ENCODE data around the gene DYNLT4. TPM values are rescaled to one million over a fixed set of nuclear protein-coding genes. Genes with fewer than 3 reads are reported as not detected.

DYNLT4 gene
- total RNA-seq, 1 donor from 2014 or later, result 1.9 TPM

DNA sequence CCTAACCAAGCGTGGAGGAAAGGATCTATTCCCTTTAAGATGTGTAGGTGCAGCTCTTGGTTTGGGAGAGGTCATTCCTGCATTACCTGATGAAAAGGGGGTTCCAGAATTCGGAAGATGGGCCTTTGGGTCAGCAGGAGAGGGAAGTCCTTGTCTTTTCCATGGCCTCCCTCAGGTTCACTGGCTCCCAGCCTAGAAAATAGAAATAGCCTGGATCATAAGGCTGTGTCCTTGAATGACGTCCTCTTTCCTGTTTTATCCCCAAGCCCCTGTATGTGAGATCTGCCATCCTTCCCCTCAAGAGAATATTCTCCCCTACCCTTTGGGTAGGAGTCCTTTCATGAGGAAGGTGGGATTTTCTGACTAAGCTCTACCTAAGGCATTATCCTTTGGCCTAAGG lies 46.3 kb downstream of the DYNLT4 start:
- peaks cover 6% of the 10 kb centered on the region for H3K4me1 ChIP-seq
- no peaks in the 10 kb centered on the region for H3K36me3 ChIP-seq
- no peak overlapping the region for H3K4me3 ChIP-seq
- no peak for DNase-seq
- TF ChIP-seq, protein P1, sequence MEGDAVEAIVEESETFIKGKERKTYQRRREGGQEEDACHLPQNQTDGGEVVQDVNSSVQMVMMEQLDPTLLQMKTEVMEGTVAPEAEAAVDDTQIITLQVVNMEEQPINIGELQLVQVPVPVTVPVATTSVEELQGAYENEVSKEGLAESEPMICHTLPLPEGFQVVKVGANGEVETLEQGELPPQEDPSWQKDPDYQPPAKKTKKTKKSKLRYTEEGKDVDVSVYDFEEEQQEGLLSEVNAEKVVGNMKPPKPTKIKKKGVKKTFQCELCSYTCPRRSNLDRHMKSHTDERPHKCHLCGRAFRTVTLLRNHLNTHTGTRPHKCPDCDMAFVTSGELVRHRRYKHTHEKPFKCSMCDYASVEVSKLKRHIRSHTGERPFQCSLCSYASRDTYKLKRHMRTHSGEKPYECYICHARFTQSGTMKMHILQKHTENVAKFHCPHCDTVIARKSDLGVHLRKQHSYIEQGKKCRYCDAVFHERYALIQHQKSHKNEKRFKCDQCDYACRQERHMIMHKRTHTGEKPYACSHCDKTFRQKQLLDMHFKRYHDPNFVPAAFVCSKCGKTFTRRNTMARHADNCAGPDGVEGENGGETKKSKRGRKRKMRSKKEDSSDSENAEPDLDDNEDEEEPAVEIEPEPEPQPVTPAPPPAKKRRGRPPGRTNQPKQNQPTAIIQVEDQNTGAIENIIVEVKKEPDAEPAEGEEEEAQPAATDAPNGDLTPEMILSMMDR (IDR thresholded peaks at IDR 0.05; ENCODE audit: borderline replicate concordance), result no peak
- no peak overlapping the region for H3K27ac ChIP-seq (replicated peaks)
- H3K27me3 ChIP-seq (ENCODE audit: low read depth), result no peaks in the 10 kb centered on the region
- intact Hi-C loops (cut with micrococcal nuclease), result no loop called here
- H3K9me3 ChIP-seq (replicated peaks), result no peaks in the 10 kb centered on the region

DNA sequence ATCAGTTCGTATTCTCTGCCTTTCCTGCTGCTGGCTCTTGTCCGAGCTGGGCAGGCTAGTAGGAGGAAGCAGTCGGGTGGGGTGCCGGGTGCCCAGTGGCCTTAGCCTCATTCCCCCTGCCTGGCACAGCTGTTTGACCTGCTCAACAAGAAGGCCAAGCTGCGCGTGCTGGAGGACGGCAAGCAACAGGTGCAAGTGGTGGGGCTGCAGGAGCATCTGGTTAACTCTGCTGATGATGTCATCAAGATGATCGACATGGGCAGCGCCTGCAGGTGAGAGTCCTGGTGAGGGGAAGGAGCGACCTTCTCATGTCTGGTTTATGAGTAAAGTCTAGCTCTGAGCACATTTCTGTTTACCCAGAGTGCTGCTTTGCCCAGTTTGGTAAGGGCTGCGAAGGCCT lies 48.1 kb downstream of the DYNLT4 start:
- peaks cover 6% of the 10 kb centered on the region for H3K4me1 ChIP-seq
- DNase-seq, result no peak

DNA sequence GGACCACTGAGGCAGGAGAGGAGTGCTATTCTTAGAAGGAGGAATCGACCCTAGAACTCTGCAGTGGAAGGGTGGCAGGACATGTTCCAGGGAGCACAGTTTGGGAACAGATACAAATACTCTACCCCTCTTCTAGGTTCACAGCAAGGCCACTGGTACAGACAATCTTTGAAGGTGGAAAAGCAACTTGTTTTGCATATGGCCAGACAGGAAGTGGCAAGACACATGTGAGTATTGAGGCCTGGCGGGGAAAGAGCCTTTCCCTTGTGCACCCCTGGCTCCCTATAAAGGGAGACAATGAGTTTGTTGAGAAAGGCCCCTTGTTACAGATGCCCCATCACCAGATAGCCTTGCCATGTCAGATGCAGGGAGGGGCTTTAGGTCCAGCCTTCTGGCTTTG lies 49.7 kb downstream of the DYNLT4 start:
- no peak for DNase-seq
- Histone ChIP-seq H3K27ac (replicated peaks) (no peak overlapping the region), H3K9me3 (replicated peaks) (no peaks in the 10 kb centered on the region), H3K4me1 (peaks cover 6% of the 10 kb centered on the region), H3K36me3 (no peaks in the 10 kb centered on the region), H3K27me3 (ENCODE audit: low read depth) (no peaks in the 10 kb centered on the region), H3K4me3 (no peak overlapping the region)
- intact Hi-C loops (cut with micrococcal nuclease), result no loop called here
- TF ChIP-seq, protein P1 (IDR thresholded peaks at IDR 0.05; ENCODE audit: borderline replicate concordance), result no peak

More for the DNA sequence above, 48.1 kb downstream of the DYNLT4 start:
- Histone ChIP-seq H3K27ac (replicated peaks) (no peak overlapping the region), H3K36me3 (no peaks in the 10 kb centered on the region), H3K27me3 (ENCODE audit: low read depth) (no peaks in the 10 kb centered on the region), H3K9me3 (replicated peaks) (no peaks in the 10 kb centered on the region), H3K4me3 (no peak overlapping the region)
- intact Hi-C loops (cut with micrococcal nuclease), result no loop called here
- TF ChIP-seq, protein P1 (IDR thresholded peaks at IDR 0.05; ENCODE audit: borderline replicate concordance), result no peak

Other genes with a start within 250 kb of the DYNLT4 start
- 11.5 TPM for gene TMEM53, start 132.9 kb downstream of the DYNLT4 start, total RNA-seq
- 1.1 TPM for gene ARMH1, start 132.6 kb downstream of the DYNLT4 start, total RNA-seq
- not detected for gene RNU5D-1, start 76.2 kb downstream of the DYNLT4 start, total RNA-seq
- gene KIF2C, start 67.5 kb downstream of the DYNLT4 start, total RNA-seq, result 1.6 TPM
- gene RPS8, start 31.8 kb downstream of the DYNLT4 start, total RNA-seq, result 717 TPM
- 0.11 TPM for gene BEST4, start 19.2 kb downstream of the DYNLT4 start, total RNA-seq
- gene PLK3, start 7.0 kb downstream of the DYNLT4 start, total RNA-seq, result 5.4 TPM
- gene BTBD19, start 1.2 kb upstream of the DYNLT4 start, total RNA-seq, result 3.5 TPM
- gene PTCH2, start 35.9 kb upstream of the DYNLT4 start, total RNA-seq, result 0.25 TPM
- 42.1 TPM for gene EIF2B3, start 179.2 kb upstream of the DYNLT4 start, total RNA-seq
- gene HECTD3, start 204.0 kb upstream of the DYNLT4 start, total RNA-seq, result 19.1 TPM
- gene UROD, start 204.9 kb upstream of the DYNLT4 start, total RNA-seq, result 67.5 TPM